Liver (tissue), 9 donors: Measurements from ENCODE around the gene TNFAIP8. TPM values are rescaled to one million over a fixed set of nuclear protein-coding genes. Genes with fewer than 3 reads are reported as not detected.

Experiments
- DNase-seq: peaks from one replicate; pipeline ENCODE4 v3.0.0-alpha.2; 2017; ENCODE audit warnings: low spot score
- H3K27ac ChIP-seq, 2 donors: one replicate each; pipeline ENCODE4 v1.7.0; 2013; ENCODE audit warnings: inconsistent platforms in 2 of 2, low read length in 2 of 2, control low read depth in 1 of 2, low read depth in 1 of 2, mild to moderate bottlenecking in 1 of 2
- H3K27me3 ChIP-seq, 4 donors: one replicate each; pipeline versions ENCODE4 v1.6.1 to v1.7.0; 2013; ENCODE audit warnings: low read length in 3 of 4, inconsistent platforms in 1 of 4, mild to moderate bottlenecking in 1 of 4, moderate library complexity in 1 of 4; ENCODE audit not compliant: control insufficient read depth in 4 of 4, insufficient read depth in 4 of 4
- H3K36me3 ChIP-seq, 4 donors: one replicate each; pipeline versions ENCODE4 v1.6.1 to v1.7.0; 2013; ENCODE audit warnings: low read length in 3 of 4, mild to moderate bottlenecking in 3 of 4, low read depth in 1 of 4, moderate library complexity in 1 of 4; ENCODE audit not compliant: control insufficient read depth in 4 of 4, insufficient read depth in 3 of 4
- H3K4me1 ChIP-seq, 4 donors: one replicate each; pipeline versions ENCODE4 v1.6.1 to v1.7.0; 2013; ENCODE audit warnings: low read length in 3 of 4, mild to moderate bottlenecking in 3 of 4, moderate library complexity in 1 of 4; ENCODE audit not compliant: control insufficient read depth in 4 of 4, insufficient read depth in 4 of 4
- H3K4me3 ChIP-seq, 3 donors: one replicate each; pipeline versions ENCODE4 v1.6.1 to v1.7.0; 2013; ENCODE audit warnings: low read length in 3 of 3, control low read depth in 1 of 3, low read depth in 1 of 3, mild to moderate bottlenecking in 1 of 3
- H3K9ac ChIP-seq, 2 donors: one replicate each; pipeline ENCODE4 v1.7.0; 2013; ENCODE audit warnings: low read length in 2 of 2, mild to moderate bottlenecking in 2 of 2, moderate library complexity in 2 of 2, control low read depth in 1 of 2, low read depth in 1 of 2
- H3K9me3 ChIP-seq, 4 donors: one replicate each; pipeline versions ENCODE4 v1.6.1 to v1.7.0; 2013; ENCODE audit warnings: low read length in 3 of 4; ENCODE audit not compliant: control insufficient read depth in 4 of 4
- ATF3 ChIP-seq: IDR thresholded peaks from 2 replicates; pipeline ENCODE4 v1.6.1; 2016; ENCODE audit warnings: antibody characterized with exemption
- CTCF ChIP-seq: fragments of 150-350 bp; IDR thresholded peaks from 2 replicates; pipeline ENCODE4 v1.5.1; 2017; ENCODE audit warnings: improper control_type of control experiment, low read depth, low read length; ENCODE audit not compliant: missing input control
- EGR1 ChIP-seq, 2 donors: IDR thresholded peaks; 2 replicates each; pipeline ENCODE4 v1.6.1; 2016 to 2018; ENCODE audit warnings: antibody characterized with exemption in 2 of 2, low read depth in 2 of 2
- FOXA1 ChIP-seq: IDR thresholded peaks from 2 replicates; pipeline ENCODE4 v1.6.1; 2016; ENCODE audit warnings: antibody characterized with exemption
- FOXA2 ChIP-seq: IDR thresholded peaks from 2 replicates; pipeline ENCODE4 v1.6.1; 2016; ENCODE audit warnings: antibody characterized with exemption
- GABPA ChIP-seq, 2 donors: IDR thresholded peaks in 1 of 2; conservative IDR thresholded peaks in 1 of 2; 2 replicates each; pipeline ENCODE4 v1.6.1; 2016; ENCODE audit warnings: antibody characterized with exemption in 2 of 2, mild to moderate bottlenecking in 1 of 2, moderate library complexity in 1 of 2
- HNF4A ChIP-seq, 2 donors: conservative IDR thresholded peaks; 2 replicates each; pipeline ENCODE4 v1.6.1; 2016; ENCODE audit warnings: antibody characterized with exemption in 2 of 2, mild to moderate bottlenecking in 2 of 2
- HNF4G ChIP-seq: IDR thresholded peaks from 2 replicates; pipeline ENCODE4 v1.6.1; 2016; ENCODE audit warnings: antibody characterized with exemption
- JUND ChIP-seq, 2 donors: IDR thresholded peaks; 2 replicates each; pipeline ENCODE4 v1.6.1; 2016; ENCODE audit warnings: antibody characterized with exemption in 2 of 2
- NR2F2 ChIP-seq: IDR thresholded peaks from 2 replicates; pipeline ENCODE4 v1.6.1; 2016; ENCODE audit warnings: antibody characterized with exemption
- RAD21 ChIP-seq, 2 donors: IDR thresholded peaks; 2 replicates each; pipeline ENCODE4 v1.6.1; 2016; ENCODE audit warnings: antibody characterized with exemption in 2 of 2, mild to moderate bottlenecking in 2 of 2
- REST ChIP-seq: IDR thresholded peaks from 2 replicates; pipeline ENCODE4 v1.6.1; 2016; ENCODE audit warnings: antibody characterized with exemption, mild to moderate bottlenecking
- RXRA ChIP-seq, 2 donors: IDR thresholded peaks; 2 replicates each; pipeline ENCODE4 v1.6.1; 2017 to 2018; ENCODE audit warnings: antibody characterized with exemption in 2 of 2, mild to moderate bottlenecking in 1 of 2
- SP1 ChIP-seq: IDR thresholded peaks from 2 replicates; pipeline ENCODE4 v1.6.1; 2018; ENCODE audit warnings: antibody characterized with exemption, mild to moderate bottlenecking
- TAF1 ChIP-seq: conservative IDR thresholded peaks from 2 replicates; pipeline ENCODE4 v1.6.1; 2016; ENCODE audit warnings: antibody characterized with exemption, mild to moderate bottlenecking
- YY1 ChIP-seq: IDR thresholded peaks from 2 replicates; pipeline ENCODE4 v1.6.1; 2016; ENCODE audit warnings: antibody characterized with exemption, mild to moderate bottlenecking
- ZBTB33 ChIP-seq: IDR thresholded peaks from 2 replicates; pipeline ENCODE4 v1.6.1; 2016; ENCODE audit warnings: antibody characterized with exemption
- WGBS: extraction: QIAGEN DNeasy Blood & Tissue Kit; methylation state at CpG from one replicate; pipeline ENCODE4 v1.1.7; 2013; 5-methylcytosine and 5-hydroxymethylcytosine counted together
- polyA plus RNA-seq, 2 donors: library from polyadenylated mRNA; stranded (reverse) in 1 of 2; unstranded in 1 of 2; fragments of 200-250 nt in 1 of 2; fragments of >200 nt in 1 of 2; fragmentation: Nextera tagmentation in 1 of 2; extraction: Ambion mirVana in 1 of 2; gene quantifications; one replicate each; pipeline versions ENCODE4 v1.2.1 to v1.2.3, GENCODE V29; 2013 to 2015
- total RNA-seq, 2 donors: library from RNA; depleted of rRNA; stranded (reverse); fragments of >200 nt; gene quantifications; one replicate each; pipeline ENCODE4 v1.2.3, GENCODE V29; 2014
- TF ChIP-seq, protein P1 (sequence below): IDR thresholded peaks from 2 replicates; pipeline ENCODE4 v1.6.1; 2016; ENCODE audit warnings: antibody characterized with exemption
- donor health status: healthy.
- donor health status: healthy.
- donor health status: healthy.
- donor health status: healthy.
- donor health status: healthy.

TNFAIP8 gene
- total and polyA plus RNA-seq, 4 donors = 2.6 to 28.6 (median 4.4) TPM

DNA sequence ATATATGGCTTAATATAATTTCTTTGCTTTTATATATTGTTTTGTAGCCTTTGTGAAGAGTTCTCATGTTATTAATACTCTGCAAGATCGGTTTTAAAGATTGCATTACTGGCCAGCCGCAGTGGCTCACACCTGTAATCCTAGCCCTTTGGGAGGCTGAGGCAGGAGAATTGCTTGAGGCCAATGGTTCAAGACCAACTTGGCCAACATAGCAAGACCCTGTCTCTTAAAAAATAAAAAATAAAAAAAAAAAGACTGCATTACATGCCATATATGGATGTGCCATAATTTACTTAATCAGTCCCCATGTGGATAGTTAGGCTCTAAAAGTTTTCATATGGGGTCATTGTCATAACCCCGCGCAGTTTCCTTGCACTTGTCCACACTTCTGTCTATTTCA lies 31.0 kb upstream of the TNFAIP8 start:
- H3K36me3 ChIP-seq = no peaks in the 10 kb centered on the region
- no peaks in the 10 kb centered on the region for H3K27me3 ChIP-seq
- H3K27ac ChIP-seq = no peak overlapping the region
- H3K9ac ChIP-seq = no peak overlapping the region
- TF ChIP-seq TAF1 = no peak
- TF ChIP-seq EGR1 (IDR thresholded peaks at IDR 0.05; ENCODE audit: low read depth in 2 of 2) = no peak
- TF ChIP-seq NR2F2 = no peak
- no peak for TF ChIP-seq RAD21 (IDR thresholded peaks at IDR 0.05)
- TF ChIP-seq RXRA (IDR thresholded peaks at IDR 0.05) = no peak
- TF ChIP-seq, protein P1, sequence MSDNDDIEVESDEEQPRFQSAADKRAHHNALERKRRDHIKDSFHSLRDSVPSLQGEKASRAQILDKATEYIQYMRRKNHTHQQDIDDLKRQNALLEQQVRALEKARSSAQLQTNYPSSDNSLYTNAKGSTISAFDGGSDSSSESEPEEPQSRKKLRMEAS = no peak
- no peak for TF ChIP-seq JUND (IDR thresholded peaks at IDR 0.05)
- no peak for TF ChIP-seq FOXA2
- no peak for TF ChIP-seq CTCF
- TF ChIP-seq YY1 = no peak
- no peak for TF ChIP-seq GABPA (IDR thresholded peaks at IDR 0.05 in 1 of 2, conservative IDR thresholded peaks at IDR 0.05 in 1 of 2)
- no peak for TF ChIP-seq HNF4A (conservative IDR thresholded peaks at IDR 0.05)
- no peak for TF ChIP-seq REST
- TF ChIP-seq SP1 = no peak
- TF ChIP-seq ATF3 = no peak
- no peak for TF ChIP-seq FOXA1
- TF ChIP-seq ZBTB33 = no peak
- no peak for TF ChIP-seq HNF4G
- no peak overlapping the region for H3K4me3 ChIP-seq
- H3K4me1 ChIP-seq = no peaks in the 10 kb centered on the region
- H3K9me3 ChIP-seq = no peaks in the 10 kb centered on the region
- 97% methylated on average over 4 of the region's 4 CpGs for WGBS
- DNase-seq = no peak

- Histone ChIP-seq H3K27me3 (no peaks in the 10 kb centered on the region), H3K27ac (no peak overlapping the region), H3K36me3 (no peaks in the 10 kb centered on the region), H3K4me1 (no peaks in the 10 kb centered on the region), H3K9ac (no peak overlapping the region), H3K4me3 (no peak overlapping the region), H3K9me3 (no peaks in the 10 kb centered on the region)
- WGBS = 74% methylated on average over 5 of the region's 5 CpGs
- DNase-seq = no peak
- TF ChIP-seq EGR1 (IDR thresholded peaks at IDR 0.05; ENCODE audit: low read depth in 2 of 2) (no peak), HNF4G (no peak), ZBTB33 (no peak), HNF4A (conservative IDR thresholded peaks at IDR 0.05) (no peak), FOXA1 (no peak), FOXA2 (no peak), YY1 (no peak), CTCF (no peak), ATF3 (no peak), RAD21 (IDR thresholded peaks at IDR 0.05) (no peak), NR2F2 (no peak)
- TF ChIP-seq, protein P1 = no peak
Observed at GRCh38 chr5:119327018-119327417, 28.8 kb upstream of the TNFAIP8 start.
